HepG2 (cell line): ENCODE results near the gene SLC12A3. TPM values are rescaled to one million over a fixed set of nuclear protein-coding genes. Genes with fewer than 3 reads are reported as not detected.

ENCODE experiments used
- ATAC-seq: fragments of 200-7000 bp; cut with Tn5 transposase; 3 replicates; pipeline ENCODE4 v1.9.1; 2020; ENCODE audit warnings: mild to moderate bottlenecking, moderate library complexity
- BruUV-seq: library from RNA; stranded (reverse); fragments of 400-500 nt; replicated peaks from 2 replicates; lab custom pipeline; 2021; lab: Mats Ljungman, UMichigan
- CTCF ChIA-PET: fragments of 300-600 bp; formaldehyde crosslinking; extraction: SDS; loops from one replicate; lab custom pipeline; 2021; ENCODE audit warnings: low total read pairs, inconsistent platforms, low intra/inter-chr PET ratio; lab: Yijun Ruan, JAX
- POLR2A ChIA-PET: fragments of 350-600 bp; sonication (Branson Sonifier 250); formaldehyde crosslinking; loops from one replicate; lab custom pipeline; 2020; ENCODE audit warnings: antibody characterized with exemption, inconsistent platforms; lab: Yijun Ruan, JAX
- DNase-seq: peaks from one replicate; pipeline ENCODE4 v3.0.0-alpha.2; 2015; ENCODE audit warnings: low spot score
- FAIRE-seq: peaks from 3 replicates; lab custom pipeline; 2011; peaks lifted over from hg19 to GRCh38; lab: Jason Lieb, UNC
- H2AFZ ChIP-seq: one replicate; pipeline ENCODE4 v1.6.1; 2011; ENCODE audit warnings: low read length, inconsistent platforms
- H3K27ac ChIP-seq: fragments of 300-600 bp; 3 replicates; pipeline ENCODE4 v1.8.0; 2011; ENCODE audit warnings: mixed run types, mild to moderate bottlenecking, mixed read lengths, low read length, inconsistent platforms; ENCODE audit not compliant: insufficient read depth; ENCODE audit errors: extremely low read length
- H3K27me3 ChIP-seq, 2 experiments: fragments of 200-600 bp in 1 of 2; 2 replicates in 1 of 2; 3 replicates in 1 of 2; pipeline versions ENCODE4 v1.6.0 to v1.8.0; 2011; ENCODE audit warnings: low read length in 2 of 2, mild to moderate bottlenecking in 2 of 2, moderate library complexity in 2 of 2, inconsistent platforms in 1 of 2; ENCODE audit not compliant: insufficient read depth in 2 of 2, control insufficient read depth in 1 of 2
- H3K36me3 ChIP-seq, 2 experiments: fragments of 200-600 bp in 1 of 2; replicated peaks in 1 of 2; 2 replicates in 1 of 2; 3 replicates in 1 of 2; pipeline versions ENCODE4 v1.5.1 to v1.8.0; 2011; ENCODE audit warnings: low read length in 2 of 2, inconsistent platforms in 1 of 2; ENCODE audit not compliant: insufficient read depth in 2 of 2, control insufficient read depth in 1 of 2
- H3K4me1 ChIP-seq: 2 replicates; pipeline ENCODE4 v1.5.1; 2012; ENCODE audit warnings: low read length, inconsistent platforms; ENCODE audit not compliant: insufficient read depth
- H3K4me2 ChIP-seq: 2 replicates; pipeline ENCODE4 v1.6.0; 2011; ENCODE audit warnings: low read depth, low read length, inconsistent platforms
- H3K4me3 ChIP-seq, 3 experiments: fragments of 200-600 bp in 1 of 3; sonication (generic), shearing (Covaris generic) in 1 of 3; replicated peaks in 1 of 3; 2 replicates each; pipeline ENCODE4 v1.5.1; 2011 to 2016; ENCODE audit warnings: low read length in 3 of 3, inconsistent platforms in 2 of 3, low read depth in 2 of 3, mild to moderate bottlenecking in 2 of 3, control low read depth in 1 of 3, mixed read lengths in 1 of 3; ENCODE audit not compliant: insufficient read depth in 1 of 3
- H3K79me2 ChIP-seq: one replicate; pipeline ENCODE4 v1.6.1; 2011; ENCODE audit warnings: low read length, inconsistent platforms; ENCODE audit not compliant: insufficient read depth
- H3K9ac ChIP-seq: 2 replicates; pipeline ENCODE4 v1.6.0; 2011; ENCODE audit warnings: mild to moderate bottlenecking, low read depth, low read length, inconsistent platforms; ENCODE audit not compliant: insufficient read depth
- H3K9me3 ChIP-seq: 2 replicates; pipeline ENCODE4 v1.5.1; 2012; ENCODE audit warnings: mild to moderate bottlenecking, low read length
- H4K20me1 ChIP-seq: 2 replicates; pipeline ENCODE4 v1.6.0; 2011; ENCODE audit warnings: inconsistent platforms, mild to moderate bottlenecking, low read length, moderate library complexity; ENCODE audit not compliant: insufficient read depth
- AGO1 ChIP-seq: fragments of 200-400 bp; formaldehyde crosslinking; IDR thresholded peaks from 2 replicates; pipeline ENCODE4 v1.6.1; 2017; ENCODE audit warnings: mild to moderate bottlenecking, low read depth, low read length, moderate library complexity; ENCODE audit not compliant: poor library complexity, severe bottlenecking
- BORCS8-MEF2B ChIP-seq: sonication (generic); formaldehyde crosslinking; IDR thresholded peaks from 2 replicates; pipeline ENCODE4 v1.8.0; 2022; ENCODE audit warnings: mild to moderate bottlenecking, missing genetic modification reagents
- FOSL1 ChIP-seq: sonication (generic); formaldehyde crosslinking; IDR thresholded peaks from 2 replicates; pipeline ENCODE4 v1.9.0; 2021; ENCODE audit warnings: missing genetic modification reagents, borderline replicate concordance
- NFE2 ChIP-seq: sonication (generic); formaldehyde crosslinking; IDR thresholded peaks from 2 replicates; pipeline ENCODE4 v1.4.0; 2020; ENCODE audit warnings: missing genetic modification reagents
- NFYC ChIP-seq: IDR thresholded peaks from 2 replicates; pipeline ENCODE4 v1.6.1; 2016; ENCODE audit warnings: missing genetic modification reagents, missing compliant biosample characterization
- POGZ ChIP-seq: sonication (generic); formaldehyde crosslinking; IDR thresholded peaks from 2 replicates; pipeline ENCODE4 v1.4.0; 2020; ENCODE audit warnings: mild to moderate bottlenecking, missing genetic modification reagents
- PPARG ChIP-seq: conservative IDR thresholded peaks from 2 replicates; pipeline ENCODE4 v1.6.1; 2016; ENCODE audit warnings: missing biosample characterization, missing genetic modification reagents
- PTBP1 ChIP-seq: fragments of 200-400 bp; formaldehyde crosslinking; IDR thresholded peaks from 2 replicates; pipeline ENCODE4 v1.6.1; 2018; ENCODE audit warnings: low read length, low read depth; ENCODE audit not compliant: poor library complexity, severe bottlenecking
- RBAK ChIP-seq: sonication (generic); formaldehyde crosslinking; IDR thresholded peaks from 2 replicates; pipeline ENCODE4 v1.5.1; 2020; ENCODE audit warnings: mild to moderate bottlenecking, missing genetic modification reagents
- SMAD3 ChIP-seq: sonication (generic); formaldehyde crosslinking; IDR thresholded peaks from 2 replicates; pipeline ENCODE4 v1.4.0; 2020; ENCODE audit warnings: missing genetic modification reagents
- SPEN ChIP-seq: sonication (generic); formaldehyde crosslinking; IDR thresholded peaks from 2 replicates; pipeline ENCODE4 v1.5.1; 2020; ENCODE audit warnings: low read depth, mild to moderate bottlenecking, missing genetic modification reagents
- ZNF546 ChIP-seq: sonication (generic); formaldehyde crosslinking; conservative IDR thresholded peaks from 2 replicates; pipeline ENCODE4 v1.8.1; 2023; ENCODE audit warnings: mild to moderate bottlenecking, missing genetic modification reagents
- ZNF556 ChIP-seq: sonication (generic); formaldehyde crosslinking; IDR thresholded peaks from 2 replicates; pipeline ENCODE4 v1.4.0; 2020; ENCODE audit warnings: mild to moderate bottlenecking, missing genetic modification reagents, borderline replicate concordance
- ZNF775 ChIP-seq: sonication (generic); formaldehyde crosslinking; IDR thresholded peaks from 2 replicates; pipeline ENCODE4 v1.4.0; 2020; ENCODE audit warnings: missing genetic modification reagents, mild to moderate bottlenecking, moderate library complexity, borderline replicate concordance
- WGBS: methylation state at CpG from one replicate; pipeline ENCODE4 v1.1.6; 2017; ENCODE audit warnings: low lambda C conversion rate; 5-methylcytosine and 5-hydroxymethylcytosine counted together
- in situ Hi-C: cut with HindIII; loops from 2 replicates; pipeline ENCODE4 v1.10.0; 2017; ENCODE audit warnings: low pct_unique_long_range_greater_than_20kb; ENCODE audit not compliant: extremely low pct_ligation_motif_present
- intact Hi-C: fragments of 100-400 bp; cut with micrococcal nuclease; formaldehyde crosslinking; loops from one replicate; pipeline ENCODE4 v1.10.0; 2022; ENCODE audit not compliant: unreplicated experiment
- polyA plus RNA-seq, 8 experiments: library from polyadenylated mRNA; depleted of rRNA in 3 of 8; stranded (reverse) in 7 of 8; unstranded in 1 of 8; fragments of >200 nt; fragmentation: Illumina TruSeq in 4 of 8; extraction: Trizol in 4 of 8; gene quantifications; 2 replicates each; pipeline versions ENCODE4 v1.2.1 to v1.2.3, GENCODE V29; 2011 to 2016; ENCODE audit warnings: low read depth in 4 of 8, missing spikeins in 1 of 8, mixed read lengths in 1 of 8; ENCODE audit not compliant: insufficient read depth in 1 of 8
- total RNA-seq, 5 experiments: library from RNA; depleted of rRNA; stranded (reverse); fragments of >200 nt; fragmentation: Illumina TruSeq; extraction: Trizol; gene quantifications; 2 replicates each; pipeline ENCODE4 v1.2.3, GENCODE V29; 2016; ENCODE audit warnings: low read depth in 1 of 5
- TF ChIP-seq, protein P1 (sequence below): sonication (generic); formaldehyde crosslinking; IDR thresholded peaks from 2 replicates; pipeline ENCODE4 v1.4.0; 2020; ENCODE audit warnings: low read depth, mild to moderate bottlenecking, missing genetic modification reagents
- TF ChIP-seq, protein P2 (sequence below): sonication (generic); formaldehyde crosslinking; IDR thresholded peaks from 2 replicates; pipeline ENCODE4 v1.5.0; 2020; ENCODE audit warnings: mild to moderate bottlenecking, missing genetic modification reagents, borderline replicate concordance

Gene SLC12A3
- total and polyA plus RNA-seq, 2 of the 13 experiments (the other 11 are each of a cell fraction or from before 2014, with no cell fraction given): 6.2 TPM; not detected in 1

GRCh38 chr16:56897026-56897799 is 32.2 kb downstream of the SLC12A3 start (continued):
- TF ChIP-seq ZNF556 (CRISPR knock-in tag): no peak
- TF ChIP-seq, protein P1, sequence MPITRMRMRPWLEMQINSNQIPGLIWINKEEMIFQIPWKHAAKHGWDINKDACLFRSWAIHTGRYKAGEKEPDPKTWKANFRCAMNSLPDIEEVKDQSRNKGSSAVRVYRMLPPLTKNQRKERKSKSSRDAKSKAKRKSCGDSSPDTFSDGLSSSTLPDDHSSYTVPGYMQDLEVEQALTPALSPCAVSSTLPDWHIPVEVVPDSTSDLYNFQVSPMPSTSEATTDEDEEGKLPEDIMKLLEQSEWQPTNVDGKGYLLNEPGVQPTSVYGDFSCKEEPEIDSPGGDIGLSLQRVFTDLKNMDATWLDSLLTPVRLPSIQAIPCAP (CRISPR knock-in tag): no peak
- TF ChIP-seq POGZ (CRISPR knock-in tag): no peak
- no peak for TF ChIP-seq PTBP1
- TF ChIP-seq SMAD3: no peak
- TF ChIP-seq FOSL1 (CRISPR knock-in tag): no peak
- TF ChIP-seq ZNF546: no peak
- no peak for TF ChIP-seq ZNF775 (CRISPR knock-in tag)
- TF ChIP-seq RBAK (CRISPR knock-in tag): no peak
- TF ChIP-seq BORCS8-MEF2B (CRISPR knock-in tag): no peak
- no peak for TF ChIP-seq NFYC

GRCh38 chr16:56898847-56899246 is 33.8 kb downstream of the SLC12A3 start:
- no peaks in the 10 kb centered on the region for H4K20me1 ChIP-seq
- H3K9me3 ChIP-seq: no peaks in the 10 kb centered on the region
- no peak overlapping the region for H3K4me2 ChIP-seq
- no TSS peak for BruUV-seq
- ATAC-seq (no peak), FAIRE-seq (no peak), DNase-seq (no peak)
- intact Hi-C loops: no loop called here
- in situ Hi-C loops: no loop called here
- H3K9ac ChIP-seq: no peak overlapping the region
- no peaks in the 10 kb centered on the region for H3K79me2 ChIP-seq
- H3K27me3 ChIP-seq: peaks cover 4 to 30% of the 10 kb centered on the region in 2 experiments
- WGBS: 75% methylated on average over 8 of the region's 8 CpGs
- ChIA-PET POLR2A (no interaction called here), CTCF (no interaction called here)
- no peaks in the 10 kb centered on the region for H3K36me3 ChIP-seq
- no peak overlapping the region for H3K4me3 ChIP-seq
- no peak overlapping the region for H2AFZ ChIP-seq
- no peak overlapping the region for H3K27ac ChIP-seq
- H3K4me1 ChIP-seq: peaks cover 10% of the 10 kb centered on the region; the same call in 1 of the 2 replicates
- TF ChIP-seq PPARG (CRISPR knock-in tag) (no peak), NFE2 (CRISPR knock-in tag) (no peak), SPEN (CRISPR knock-in tag) (no peak), AGO1 (no peak)
- TF ChIP-seq, protein P2, sequence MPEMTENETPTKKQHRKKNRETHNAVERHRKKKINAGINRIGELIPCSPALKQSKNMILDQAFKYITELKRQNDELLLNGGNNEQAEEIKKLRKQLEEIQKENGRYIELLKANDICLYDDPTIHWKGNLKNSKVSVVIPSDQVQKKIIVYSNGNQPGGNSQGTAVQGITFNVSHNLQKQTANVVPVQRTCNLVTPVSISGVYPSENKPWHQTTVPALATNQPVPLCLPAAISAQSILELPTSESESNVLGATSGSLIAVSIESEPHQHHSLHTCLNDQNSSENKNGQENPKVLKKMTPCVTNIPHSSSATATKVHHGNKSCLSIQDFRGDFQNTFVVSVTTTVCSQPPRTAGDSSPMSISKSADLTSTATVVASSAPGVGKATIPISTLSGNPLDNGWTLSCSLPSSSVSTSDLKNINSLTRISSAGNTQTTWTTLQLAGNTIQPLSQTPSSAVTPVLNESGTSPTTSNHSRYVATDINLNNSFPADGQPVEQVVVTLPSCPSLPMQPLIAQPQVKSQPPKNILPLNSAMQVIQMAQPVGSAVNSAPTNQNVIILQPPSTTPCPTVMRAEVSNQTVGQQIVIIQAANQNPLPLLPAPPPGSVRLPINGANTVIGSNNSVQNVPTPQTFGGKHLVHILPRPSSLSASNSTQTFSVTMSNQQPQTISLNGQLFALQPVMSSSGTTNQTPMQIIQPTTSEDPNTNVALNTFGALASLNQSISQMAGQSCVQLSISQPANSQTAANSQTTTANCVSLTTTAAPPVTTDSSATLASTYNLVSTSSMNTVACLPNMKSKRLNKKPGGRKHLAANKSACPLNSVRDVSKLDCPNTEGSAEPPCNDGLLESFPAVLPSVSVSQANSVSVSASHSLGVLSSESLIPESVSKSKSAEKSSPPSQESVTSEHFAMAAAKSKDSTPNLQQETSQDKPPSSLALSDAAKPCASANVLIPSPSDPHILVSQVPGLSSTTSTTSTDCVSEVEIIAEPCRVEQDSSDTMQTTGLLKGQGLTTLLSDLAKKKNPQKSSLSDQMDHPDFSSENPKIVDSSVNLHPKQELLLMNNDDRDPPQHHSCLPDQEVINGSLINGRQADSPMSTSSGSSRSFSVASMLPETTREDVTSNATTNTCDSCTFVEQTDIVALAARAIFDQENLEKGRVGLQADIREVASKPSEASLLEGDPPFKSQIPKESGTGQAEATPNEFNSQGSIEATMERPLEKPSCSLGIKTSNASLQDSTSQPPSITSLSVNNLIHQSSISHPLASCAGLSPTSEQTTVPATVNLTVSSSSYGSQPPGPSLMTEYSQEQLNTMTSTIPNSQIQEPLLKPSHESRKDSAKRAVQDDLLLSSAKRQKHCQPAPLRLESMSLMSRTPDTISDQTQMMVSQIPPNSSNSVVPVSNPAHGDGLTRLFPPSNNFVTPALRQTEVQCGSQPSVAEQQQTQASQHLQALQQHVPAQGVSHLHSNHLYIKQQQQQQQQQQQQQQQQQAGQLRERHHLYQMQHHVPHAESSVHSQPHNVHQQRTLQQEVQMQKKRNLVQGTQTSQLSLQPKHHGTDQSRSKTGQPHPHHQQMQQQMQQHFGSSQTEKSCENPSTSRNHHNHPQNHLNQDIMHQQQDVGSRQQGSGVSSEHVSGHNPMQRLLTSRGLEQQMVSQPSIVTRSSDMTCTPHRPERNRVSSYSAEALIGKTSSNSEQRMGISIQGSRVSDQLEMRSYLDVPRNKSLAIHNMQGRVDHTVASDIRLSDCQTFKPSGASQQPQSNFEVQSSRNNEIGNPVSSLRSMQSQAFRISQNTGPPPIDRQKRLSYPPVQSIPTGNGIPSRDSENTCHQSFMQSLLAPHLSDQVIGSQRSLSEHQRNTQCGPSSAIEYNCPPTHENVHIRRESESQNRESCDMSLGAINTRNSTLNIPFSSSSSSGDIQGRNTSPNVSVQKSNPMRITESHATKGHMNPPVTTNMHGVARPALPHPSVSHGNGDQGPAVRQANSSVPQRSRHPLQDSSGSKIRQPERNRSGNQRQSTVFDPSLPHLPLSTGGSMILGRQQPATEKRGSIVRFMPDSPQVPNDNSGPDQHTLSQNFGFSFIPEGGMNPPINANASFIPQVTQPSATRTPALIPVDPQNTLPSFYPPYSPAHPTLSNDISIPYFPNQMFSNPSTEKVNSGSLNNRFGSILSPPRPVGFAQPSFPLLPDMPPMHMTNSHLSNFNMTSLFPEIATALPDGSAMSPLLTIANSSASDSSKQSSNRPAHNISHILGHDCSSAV (CRISPR knock-in tag): no peak
